Middle frontal gyrus (tissue), 1 donor: ENCODE measurements around the gene PHLDB1.

Source experiments
- DNase-seq: peaks from one replicate; pipeline ENCODE4 v3.0.0-alpha.2; 2015; ENCODE audit warnings: low spot score; ENCODE audit errors: extremely low spot score

Gene PHLDB1

GRCh38 chr11:118638726-118639125 is 31.3 kb downstream of the PHLDB1 start:
- no peak for DNase-seq

- DNase-seq: no peak
Observed at GRCh38 chr11:118639899-118640298, 32.5 kb downstream of the PHLDB1 start.

DNA sequence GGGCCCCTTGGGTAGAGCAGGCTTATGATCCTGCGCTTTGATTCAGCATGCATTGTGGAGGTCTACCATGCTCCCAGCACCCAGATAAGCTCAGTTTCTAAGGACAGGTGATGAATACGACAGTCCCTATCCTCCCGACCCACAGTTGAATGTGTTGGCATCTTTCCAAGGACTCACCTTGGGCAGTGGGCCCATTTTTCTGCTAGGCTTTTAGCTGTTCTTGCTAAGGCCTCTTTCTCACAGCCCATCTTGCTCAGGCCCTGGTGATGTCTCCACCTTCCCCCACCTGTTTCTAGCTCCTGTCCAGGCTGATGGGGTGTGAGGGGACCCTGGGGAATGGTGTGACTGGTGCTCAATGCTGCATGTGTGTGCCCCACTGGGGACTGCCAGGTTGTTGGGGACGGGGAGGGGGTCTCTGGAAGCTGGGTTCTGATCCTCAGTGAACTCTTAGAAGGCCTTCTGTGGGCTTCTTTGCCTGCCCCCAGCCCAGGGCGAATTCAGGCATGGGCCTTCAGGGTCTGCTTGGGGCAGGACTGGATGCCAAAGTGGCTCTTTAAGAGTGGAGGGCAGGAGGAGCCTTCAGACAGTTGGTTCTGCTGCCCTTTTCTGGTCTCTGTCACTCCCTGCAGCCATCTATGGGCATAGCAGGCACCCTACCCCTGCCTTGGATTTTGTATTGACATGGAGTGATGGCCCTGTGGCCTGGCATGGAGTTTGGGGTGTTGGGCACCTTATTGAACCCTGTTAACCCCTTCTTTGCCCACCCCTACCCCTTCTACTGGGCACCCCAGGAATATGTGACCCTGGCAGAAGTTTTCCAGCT is 33.1 kb downstream of the PHLDB1 start:
- no peak for DNase-seq

DNA sequence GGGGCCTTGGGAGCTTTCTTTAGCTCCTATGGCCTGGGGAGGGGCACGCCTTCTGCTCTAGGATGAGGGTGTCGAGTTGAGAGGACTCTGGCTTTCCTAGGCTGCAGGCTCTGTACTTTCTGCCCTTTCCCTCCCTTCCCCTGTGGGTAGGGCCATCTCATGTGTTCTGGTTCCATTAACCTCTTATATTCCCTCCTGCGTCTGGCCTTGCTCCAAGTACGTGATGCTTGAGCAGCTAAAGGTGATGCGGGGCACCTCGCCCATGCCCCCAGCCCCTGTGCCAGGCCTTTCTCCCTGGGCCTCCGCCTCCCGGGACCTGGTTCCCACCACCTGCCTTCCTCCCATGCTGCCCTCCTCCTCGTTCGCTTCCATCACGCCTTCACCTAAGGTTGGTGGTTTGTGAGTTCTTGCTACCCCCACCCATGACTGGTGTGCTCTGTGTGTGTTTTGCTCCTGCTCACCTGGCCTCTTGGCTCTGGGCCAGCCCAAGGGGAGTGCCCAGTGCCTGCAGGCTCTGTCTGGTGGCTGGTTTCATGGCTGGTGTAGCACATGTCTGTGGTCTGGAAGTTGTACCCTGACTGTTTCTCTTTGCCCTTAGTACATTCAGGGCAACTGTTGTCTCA is 34.1 kb downstream of the PHLDB1 start:
- DNase-seq: no peak

DNA sequence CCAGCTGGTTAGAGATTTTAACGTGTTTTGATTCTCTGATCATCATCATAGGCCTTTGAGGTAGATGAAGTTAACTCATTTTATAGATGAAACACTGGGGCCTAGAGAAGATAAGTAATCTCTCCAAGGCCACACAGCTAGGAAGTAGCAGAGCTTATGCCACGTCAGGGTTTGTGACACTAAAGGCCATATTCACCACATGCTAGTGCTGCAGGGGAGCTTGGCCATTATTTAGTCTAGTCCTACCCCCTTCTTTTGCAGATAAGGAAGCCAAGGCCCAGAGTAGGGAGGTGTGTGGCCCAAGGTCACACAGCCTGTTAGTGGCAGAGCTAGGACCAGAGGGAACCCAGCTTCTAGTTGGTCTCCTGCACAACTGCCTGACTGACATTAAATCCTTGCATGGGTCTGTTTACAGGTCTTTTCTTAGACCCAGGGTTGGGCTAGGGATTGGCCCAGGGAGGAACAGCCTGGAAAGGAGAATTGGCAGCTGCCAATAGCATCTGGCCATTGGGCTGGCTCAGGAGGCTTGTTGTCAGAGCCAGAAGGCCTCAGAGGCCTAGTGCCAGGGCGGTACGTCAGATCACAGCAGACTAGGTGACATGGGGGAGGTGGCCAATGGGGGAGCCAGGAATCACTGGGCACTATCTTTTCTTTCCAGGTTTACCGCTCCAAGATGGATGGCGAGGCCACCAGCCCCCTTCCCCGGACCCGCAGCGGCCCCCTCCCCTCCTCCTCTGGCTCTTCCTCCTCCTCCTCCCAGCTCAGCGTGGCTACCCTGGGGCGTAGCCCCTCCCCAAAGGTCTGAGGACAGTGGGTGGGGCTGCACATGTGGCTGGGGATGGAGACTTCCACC is 36.0 kb downstream of the PHLDB1 start:
- no peak for DNase-seq

DNA sequence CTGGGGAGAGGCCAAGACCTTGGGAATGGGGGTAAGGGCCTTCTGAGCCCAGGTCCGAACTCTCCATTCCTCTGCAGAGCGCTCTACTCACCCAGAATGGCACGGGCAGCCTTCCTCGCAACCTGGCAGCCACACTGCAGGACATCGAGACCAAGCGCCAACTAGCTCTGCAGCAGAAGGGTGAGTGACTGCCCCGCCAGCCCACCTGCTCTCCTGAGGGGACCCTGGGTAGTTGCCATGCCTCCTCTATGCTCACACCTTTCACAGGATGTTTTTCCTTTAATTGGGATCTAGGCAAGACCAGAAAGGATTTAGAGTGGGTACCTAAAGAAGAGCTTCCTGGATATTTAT is 36.6 kb downstream of the PHLDB1 start:
- no peak for DNase-seq

GRCh38 chr11:118644496-118644895 is 37.1 kb downstream of the PHLDB1 start:
- no peak for DNase-seq

GRCh38 chr11:118645066-118645715 is 37.8 kb downstream of the PHLDB1 start:
- DNase-seq: no peak

GRCh38 chr11:118646393-118646792 is 39.0 kb downstream of the PHLDB1 start:
- DNase-seq: no peak

GRCh38 chr11:118648291-118648690 is 40.9 kb downstream of the PHLDB1 start:
- no peak for DNase-seq

GRCh38 chr11:118649941-118650340 is 42.5 kb downstream of the PHLDB1 start:
- DNase-seq: no peak

- DNase-seq: no peak
Observed at GRCh38 chr11:118650366-118650765, 43.0 kb downstream of the PHLDB1 start.

DNA sequence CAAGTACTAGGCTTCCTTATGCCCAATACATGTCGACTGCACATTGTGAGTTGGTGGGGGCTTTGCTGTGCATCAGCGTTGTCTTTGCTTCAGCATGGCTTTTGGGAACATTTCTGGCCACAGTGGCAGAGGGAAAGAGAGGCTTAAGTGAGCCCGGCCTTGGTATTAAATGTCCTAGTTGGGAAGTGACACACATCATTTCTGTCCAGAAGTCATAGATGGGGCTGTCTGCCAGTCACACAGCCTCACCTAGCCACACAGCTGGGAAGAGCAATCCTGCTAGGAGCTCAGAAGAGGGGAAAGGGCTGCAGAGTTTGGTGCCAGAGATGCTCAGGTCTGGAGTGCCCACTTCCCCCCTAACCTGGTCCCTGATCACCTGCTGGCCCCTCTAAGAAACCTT is 44.4 kb downstream of the PHLDB1 start:
- DNase-seq: no peak

DNA sequence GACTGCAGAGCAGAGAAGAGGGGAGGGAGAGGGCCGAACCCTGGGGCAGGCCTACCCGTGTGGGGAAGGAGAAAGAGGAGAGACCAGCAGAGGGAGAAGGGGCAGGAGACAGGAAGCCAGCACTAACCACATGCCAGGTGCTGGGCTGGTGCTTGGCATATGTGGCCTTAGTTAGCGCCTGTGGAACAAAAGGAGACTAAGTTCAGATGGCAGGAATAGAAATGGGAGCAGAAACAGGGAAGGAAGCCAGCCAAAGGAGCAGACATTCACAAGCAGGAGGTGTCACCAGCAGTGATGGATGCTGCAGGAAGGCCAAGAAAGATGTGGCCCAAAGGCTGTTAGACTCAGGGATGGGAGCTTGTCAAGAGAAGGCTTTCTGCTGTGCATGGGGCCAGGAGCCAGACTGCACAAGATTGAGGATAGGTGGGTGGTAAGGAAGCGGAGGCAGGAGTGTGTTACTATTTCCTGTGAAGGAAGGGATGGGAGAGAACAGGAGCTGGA is 45.3 kb downstream of the PHLDB1 start:
- DNase-seq: no peak

DNA sequence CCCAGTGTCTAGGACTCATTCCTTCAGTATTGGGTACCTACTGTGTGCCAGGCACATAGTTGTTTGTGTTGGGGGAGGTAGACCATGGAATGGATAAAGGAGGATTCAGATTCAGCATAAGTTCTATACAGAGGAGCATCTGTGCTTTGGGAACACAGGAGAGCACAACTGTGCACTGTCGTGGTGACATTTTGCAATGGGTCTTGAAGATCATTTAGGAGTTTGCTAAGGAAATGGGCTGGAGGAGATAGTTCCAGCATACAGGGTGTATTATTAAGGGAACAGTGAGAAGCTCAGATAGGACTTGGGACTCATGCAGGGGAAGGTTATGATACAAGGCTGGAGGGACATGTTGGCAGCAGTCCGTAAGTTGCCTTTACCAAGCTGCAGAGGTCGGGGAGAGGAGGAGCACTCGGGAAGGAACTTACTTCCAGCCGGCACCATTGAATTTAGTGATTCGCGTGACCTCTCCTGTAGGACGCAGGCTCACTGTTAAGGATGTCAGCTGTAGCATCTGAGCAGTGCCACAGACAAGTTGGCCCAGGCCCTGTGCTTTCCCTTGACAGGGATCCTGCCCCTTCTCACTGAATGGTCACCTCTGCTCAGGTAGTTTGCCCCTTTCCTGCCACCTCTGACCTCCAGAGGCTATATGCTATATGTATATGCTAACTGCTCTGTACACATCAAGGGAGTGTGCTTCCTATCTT is 46.4 kb downstream of the PHLDB1 start:
- no peak for DNase-seq

- no peak for DNase-seq
Observed at GRCh38 chr11:118655486-118656190, 48.2 kb downstream of the PHLDB1 start.

- no peak for DNase-seq
Observed at GRCh38 chr11:118656563-118657165, 49.2 kb downstream of the PHLDB1 start.

- no peak for DNase-seq
Observed at GRCh38 chr11:118657238-118657637, 49.8 kb downstream of the PHLDB1 start.

DNA sequence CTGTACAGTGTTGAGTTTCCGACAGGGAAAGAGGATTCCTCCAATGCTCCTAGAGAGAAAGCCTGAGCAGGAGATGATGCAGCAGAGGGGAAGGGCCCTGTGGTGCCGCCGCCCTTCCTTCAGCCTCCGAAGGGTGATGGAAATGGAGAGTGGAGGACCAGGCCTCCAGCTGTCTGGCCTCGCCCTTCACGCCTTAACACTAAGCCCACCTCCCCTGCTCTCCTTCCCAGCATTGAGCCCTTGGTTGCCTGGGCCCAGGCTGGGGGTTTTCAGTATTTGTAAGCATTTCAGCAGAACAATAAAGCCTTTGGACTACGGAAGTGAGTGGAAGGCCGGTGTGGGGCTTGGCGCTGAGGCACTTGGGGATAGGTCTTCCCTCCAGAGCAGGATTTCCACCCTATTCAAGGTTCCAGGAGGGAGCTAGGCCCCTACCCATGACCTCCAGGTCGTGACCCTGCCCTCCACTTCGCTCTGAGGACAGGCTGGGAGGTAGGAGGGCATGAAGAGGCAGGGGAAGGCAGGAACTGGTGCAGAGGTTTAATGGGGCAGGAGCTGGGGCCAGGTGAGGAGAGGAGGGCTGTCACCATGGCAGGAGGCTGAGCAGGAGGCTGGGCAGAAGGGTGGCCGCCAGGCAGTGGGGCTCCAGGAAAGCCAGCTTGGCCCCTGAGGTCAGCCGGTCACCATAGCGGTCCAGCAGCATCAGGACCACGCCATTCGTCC is 50.5 kb downstream of the PHLDB1 start:
- DNase-seq: no peak
